Naive thymus-derived CD8-positive, alpha-beta T cell (primary cell): Measurements from ENCODE around the gene CD58. TPM values are rescaled to one million over a fixed set of nuclear protein-coding genes. Genes with fewer than 3 reads are reported as not detected.
"Not testable (repeated sequence)": the region's sequence is repeated elsewhere in the genome, so short reads cannot be mapped to it uniquely, and the experiment has no call there.

Source experiments
- ATAC-seq, 2 donors: fragments of 150-1000 bp; cut with Tn5 transposase in 1 of 2; sonication (Bioruptor Pico), chemical (Tn5 transposase) in 1 of 2; 1 replicate in 1 of 2; 2 replicates in 1 of 2; pipeline ENCODE4 v1.10.0; 2021; ENCODE audit warnings: mild to moderate bottlenecking in 2 of 2, moderate library complexity in 2 of 2
- POLR2A ChIA-PET: fragments of 350-600 bp; sonication (Branson Sonifier 250); formaldehyde crosslinking; loops from one replicate; lab custom pipeline; 2021; ENCODE audit warnings: antibody characterized with exemption; lab: Charles Lee
- DNase-seq, 10 donors: peaks; one replicate each; pipeline versions ENCODE4 v3.0.0 to v3.0.0-alpha.2; 2020 to 2022
- H3K27ac Mint-ChIP-seq, 10 donors: one replicate each; pipeline ENCODE4 v1.8.0; 2020 to 2022; ENCODE audit warnings: mild to moderate bottlenecking in 10 of 10, mixed read lengths in 10 of 10, moderate library complexity in 4 of 10, inconsistent platforms in 1 of 10
- H3K27me3 Mint-ChIP-seq, 5 donors: one replicate each; pipeline ENCODE4 v1.8.0; 2021 to 2022; ENCODE audit warnings: mixed read lengths in 5 of 5
- H3K36me3 Mint-ChIP-seq, 3 donors: one replicate each; pipeline ENCODE4 v1.8.0; 2020 to 2022; ENCODE audit warnings: mixed read lengths in 3 of 3, mild to moderate bottlenecking in 2 of 3, inconsistent platforms in 1 of 3
- H3K4me1 Mint-ChIP-seq, 4 donors: one replicate each; pipeline ENCODE4 v1.8.0; 2021 to 2022; ENCODE audit warnings: mixed read lengths in 4 of 4
- H3K4me3 Mint-ChIP-seq, 10 donors: one replicate each; pipeline ENCODE4 v1.8.0; 2020 to 2022; ENCODE audit warnings: mild to moderate bottlenecking in 10 of 10, mixed read lengths in 10 of 10, moderate library complexity in 6 of 10, inconsistent platforms in 1 of 10
- H3K9me3 Mint-ChIP-seq, 9 donors: one replicate each; pipeline ENCODE4 v1.8.0; 2020 to 2022; ENCODE audit warnings: mixed read lengths in 9 of 9, mild to moderate bottlenecking in 3 of 9, inconsistent platforms in 1 of 9, moderate library complexity in 1 of 9
- polyA plus RNA-seq, 3 donors: library from polyadenylated mRNA; unstranded; fragments of 300-500 nt; fragmentation: Illumina TruSeq; gene quantifications; one replicate each; pipeline ENCODE4 v1.2.3, GENCODE V29; 2021
- total RNA-seq, 8 experiments: library from RNA in 2 of 8; stranded (reverse) in 2 of 8; gene quantifications; one replicate each; pipeline ENCODE4 v1.2.3 and lab custom pipeline; 2021 to 2026

Gene CD58
- total and polyA plus RNA-seq, 5 experiments from 2014 or later: 1.7 to 16.0 (median 4.8) TPM

GRCh38 chr1:116599369-116599768 is 28.5 kb upstream of the CD58 start:
- POLR2A ChIA-PET, H3K36me3 Mint-ChIP-seq, H3K9me3 Mint-ChIP-seq, H3K4me3 Mint-ChIP-seq, DNase-seq, H3K27ac Mint-ChIP-seq, ATAC-seq: not testable (repeated sequence)
- Mint-ChIP-seq H3K27me3 (peaks cover 0 to 27% (median 9%) of the 10 kb centered on the region in 5 donors), H3K4me1 (peaks cover 3 to 12% (median 7%) of the 10 kb centered on the region in 4 donors)

GRCh38 chr1:116598420-116599036 is 27.7 kb upstream of the CD58 start:
- H3K36me3 Mint-ChIP-seq, H3K4me3 Mint-ChIP-seq, POLR2A ChIA-PET, DNase-seq, H3K9me3 Mint-ChIP-seq, ATAC-seq: not testable (repeated sequence)
- H3K27ac Mint-ChIP-seq: peak overlapping the region in 1 of 10 donors; percentile 69
- H3K4me1 Mint-ChIP-seq: peaks cover 3 to 12% (median 7%) of the 10 kb centered on the region in 4 donors
- peaks cover 0 to 23% (median 9%) of the 10 kb centered on the region in 5 donors for H3K27me3 Mint-ChIP-seq

- POLR2A ChIA-PET: not testable (repeated sequence)
These were observed 26.6 kb upstream of the CD58 start for GRCh38 chr1:116597388-116597787.

DNA sequence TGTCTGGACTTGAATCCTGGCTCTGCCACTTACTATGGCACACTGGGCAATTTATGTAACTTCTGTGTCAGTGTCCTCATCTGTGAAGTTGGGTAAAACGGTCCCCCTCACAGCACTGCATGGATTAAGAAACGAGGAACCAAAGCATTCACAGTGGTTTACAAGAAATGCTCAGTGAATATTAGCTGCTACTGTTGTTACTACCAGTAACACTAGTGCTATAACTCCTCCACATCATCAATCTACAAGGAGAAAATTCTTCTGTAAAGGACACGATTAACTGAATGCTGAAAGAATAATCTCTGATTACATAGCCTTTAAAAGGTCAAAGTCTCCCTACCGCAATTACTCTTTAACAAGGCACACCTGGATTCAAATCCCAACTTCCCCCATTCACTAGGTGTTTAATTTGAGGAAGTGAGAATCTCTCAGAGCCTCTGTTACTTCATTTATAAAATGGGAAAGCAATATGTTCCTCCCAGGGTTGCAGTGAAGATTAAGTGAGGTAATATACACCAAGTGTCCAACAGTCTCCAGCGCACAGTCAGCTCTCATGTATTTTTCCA is 26.0 kb upstream of the CD58 start:
- ATAC-seq, DNase-seq, H3K9me3 Mint-ChIP-seq, POLR2A ChIA-PET, H3K4me3 Mint-ChIP-seq, H3K27ac Mint-ChIP-seq, H3K36me3 Mint-ChIP-seq: not testable (repeated sequence)
- Mint-ChIP-seq H3K4me1 (peaks cover 3 to 12% (median 7%) of the 10 kb centered on the region in 4 donors), H3K27me3 (peaks cover 0 to 22% (median 5%) of the 10 kb centered on the region in 5 donors)

More at GRCh38 chr1:116597388-116597787, 26.6 kb upstream of the CD58 start:
- H3K27ac Mint-ChIP-seq, H3K4me3 Mint-ChIP-seq, DNase-seq, H3K9me3 Mint-ChIP-seq, ATAC-seq, H3K36me3 Mint-ChIP-seq: not testable (repeated sequence)
- H3K4me1 Mint-ChIP-seq: peaks cover 3 to 12% (median 7%) of the 10 kb centered on the region in 4 donors
- H3K27me3 Mint-ChIP-seq: peaks cover 0 to 22% (median 5%) of the 10 kb centered on the region in 5 donors

DNA sequence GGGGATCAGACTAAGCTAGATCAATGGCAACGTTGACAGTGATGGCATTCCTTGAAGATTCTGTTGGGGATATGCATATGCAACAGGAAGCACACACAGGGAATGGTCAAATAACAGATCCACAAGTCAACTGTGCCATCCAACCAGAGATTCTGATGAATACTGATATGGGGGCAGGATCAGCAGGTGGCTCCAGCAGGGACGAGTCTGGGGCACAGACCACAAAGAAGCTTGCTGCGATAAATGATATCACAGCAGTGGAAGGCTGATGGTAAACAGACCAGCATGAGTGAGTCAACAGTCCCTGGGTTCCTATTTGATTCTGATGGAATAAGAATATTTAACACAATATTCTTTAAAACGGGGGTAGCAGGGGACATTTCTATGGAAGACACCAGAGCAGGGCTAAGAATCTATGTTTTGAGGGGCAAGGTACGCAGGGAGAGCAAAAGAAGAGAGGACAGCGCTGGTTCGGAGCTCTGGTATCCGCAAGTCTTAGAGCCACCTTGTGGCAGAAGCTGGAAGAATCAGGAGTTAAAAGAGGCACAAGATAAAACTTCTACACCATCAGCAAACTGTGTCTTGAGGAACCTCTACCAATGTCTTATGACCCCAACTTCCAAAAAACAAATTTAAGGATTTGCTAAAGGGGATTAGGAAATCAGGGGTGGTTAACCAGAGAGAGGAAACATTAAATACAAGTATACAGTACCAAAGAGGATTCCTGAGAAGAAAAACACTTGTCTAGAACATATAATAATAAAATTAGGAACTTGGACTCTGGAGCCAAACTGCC is 25.3 kb upstream of the CD58 start:
- DNase-seq: peak in 6 of 10 donors; percentile 7 to 49 (median 38)
- POLR2A ChIA-PET, H3K27ac Mint-ChIP-seq: not testable (repeated sequence)

DNA sequence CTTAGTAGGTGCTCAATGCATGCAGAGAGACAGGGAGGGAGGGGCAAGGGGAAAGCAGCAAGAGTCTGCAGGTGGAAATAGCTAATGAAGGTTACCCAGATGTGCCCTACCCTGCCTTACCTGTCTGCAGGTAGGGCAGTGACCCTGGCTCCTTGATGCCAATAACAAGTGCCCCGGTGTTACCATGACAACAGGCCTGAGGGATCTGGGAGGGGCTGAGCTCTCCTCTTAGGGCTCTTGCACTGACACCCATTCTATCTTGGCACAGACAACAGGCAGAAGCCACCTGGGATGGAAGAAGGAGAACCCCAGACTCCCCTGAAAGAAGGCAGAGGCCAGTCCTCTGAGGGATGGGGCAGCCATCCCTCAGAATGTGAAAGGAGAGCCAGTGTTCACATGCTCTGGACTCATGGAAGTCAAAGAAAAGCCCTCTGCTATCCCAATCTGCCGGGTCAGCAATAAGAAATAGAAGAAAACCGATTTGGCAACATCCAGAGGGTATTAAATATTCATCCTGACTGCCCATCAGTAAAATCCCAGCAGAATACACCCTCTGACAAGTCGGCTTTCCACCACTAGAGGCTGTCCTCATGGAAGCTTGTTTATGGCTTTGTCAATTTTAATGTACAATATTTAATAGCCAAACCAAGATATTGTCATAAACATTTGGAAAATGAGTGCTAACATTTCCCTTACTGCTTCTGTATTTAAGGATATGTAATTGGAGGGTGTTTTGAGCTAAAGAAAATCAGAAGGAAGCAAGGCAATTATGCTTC is 24.4 kb upstream of the CD58 start:
- POLR2A ChIA-PET, DNase-seq, ATAC-seq, H3K9me3 Mint-ChIP-seq, H3K36me3 Mint-ChIP-seq: not testable (repeated sequence)
- Mint-ChIP-seq H3K27ac (peak overlapping the region in 1 of 10 donors; percentile 49), H3K4me1 (peaks cover 3 to 12% (median 7%) of the 10 kb centered on the region in 4 donors), H3K4me3 (peak overlapping the region in 4 of 10 donors; percentile 15 to 50 (median 31)), H3K27me3 (peaks cover 0 to 22% (median 5%) of the 10 kb centered on the region in 5 donors)

More for the DNA sequence above, 25.3 kb upstream of the CD58 start:
- H3K4me3 Mint-ChIP-seq: peak overlapping the region; percentile 8 to 65 (median 54)
- peaks cover 3 to 12% (median 7%) of the 10 kb centered on the region in 4 donors for H3K4me1 Mint-ChIP-seq
- H3K27me3 Mint-ChIP-seq: peaks cover 0 to 22% (median 5%) of the 10 kb centered on the region in 5 donors
- peak; percentile 76 to 82 for ATAC-seq
- not testable (repeated sequence) for H3K36me3 Mint-ChIP-seq, H3K9me3 Mint-ChIP-seq

GRCh38 chr1:116593977-116594376 is 23.2 kb upstream of the CD58 start:
- Mint-ChIP-seq H3K27me3 (peaks cover 0 to 29% (median 3%) of the 10 kb centered on the region in 5 donors), H3K4me1 (peaks cover 3 to 12% (median 7%) of the 10 kb centered on the region in 4 donors)
- H3K36me3 Mint-ChIP-seq, DNase-seq, H3K9me3 Mint-ChIP-seq, ATAC-seq, H3K27ac Mint-ChIP-seq, H3K4me3 Mint-ChIP-seq, POLR2A ChIA-PET: not testable (repeated sequence)

GRCh38 chr1:116593401-116593800 is 22.6 kb upstream of the CD58 start:
- H3K4me3 Mint-ChIP-seq, POLR2A ChIA-PET, ATAC-seq, H3K9me3 Mint-ChIP-seq, DNase-seq, H3K36me3 Mint-ChIP-seq, H3K27ac Mint-ChIP-seq: not testable (repeated sequence)
- Mint-ChIP-seq H3K4me1 (peaks cover 3 to 12% (median 7%) of the 10 kb centered on the region in 4 donors), H3K27me3 (peaks cover 0 to 29% (median 3%) of the 10 kb centered on the region in 5 donors)

DNA sequence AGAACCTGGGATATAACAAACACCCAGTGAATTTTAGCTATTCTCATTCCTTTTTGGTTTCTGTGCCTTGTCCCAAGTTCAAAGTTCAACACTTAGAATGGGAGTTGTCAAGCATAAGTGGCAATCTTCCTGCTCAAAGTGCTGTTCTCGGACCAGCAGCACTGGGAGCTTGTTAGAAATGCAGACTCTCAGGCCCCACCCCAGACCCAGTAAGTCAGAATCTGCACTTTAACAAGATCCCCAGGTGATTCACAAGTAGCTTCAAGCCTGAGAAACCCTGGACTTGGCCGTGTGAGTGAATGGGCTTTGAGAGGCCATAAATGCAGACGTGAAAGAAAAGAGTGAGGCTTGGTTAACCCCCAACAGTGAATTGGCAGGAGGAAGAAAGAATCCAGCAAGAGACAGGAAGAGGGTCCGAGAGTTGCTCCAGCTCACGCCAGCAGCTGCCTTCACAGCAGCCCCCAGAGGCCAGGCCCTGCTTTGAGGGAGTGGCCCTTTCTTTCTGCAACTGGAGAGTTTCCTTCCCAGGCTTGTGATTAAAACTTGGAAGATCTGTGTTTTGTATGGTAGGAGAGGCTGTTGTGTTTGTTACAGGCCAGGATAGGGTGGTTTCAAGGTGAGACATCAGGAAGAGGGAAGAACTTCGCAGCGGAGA is 21.3 kb upstream of the CD58 start:
- ATAC-seq, POLR2A ChIA-PET, DNase-seq, H3K9me3 Mint-ChIP-seq, H3K36me3 Mint-ChIP-seq, H3K27ac Mint-ChIP-seq, H3K4me3 Mint-ChIP-seq: not testable (repeated sequence)
- H3K27me3 Mint-ChIP-seq: peaks cover 0 to 29% (median 4%) of the 10 kb centered on the region in 5 donors
- H3K4me1 Mint-ChIP-seq: peaks cover 3 to 16% (median 11%) of the 10 kb centered on the region in 4 donors

- ATAC-seq, DNase-seq, H3K36me3 Mint-ChIP-seq, H3K27ac Mint-ChIP-seq, H3K4me3 Mint-ChIP-seq, POLR2A ChIA-PET, H3K9me3 Mint-ChIP-seq: not testable (repeated sequence)
- peaks cover 0 to 25% (median 4%) of the 10 kb centered on the region in 5 donors for H3K27me3 Mint-ChIP-seq
- peaks cover 2 to 14% (median 10%) of the 10 kb centered on the region in 4 donors for H3K4me1 Mint-ChIP-seq
These were observed 20.5 kb upstream of the CD58 start for GRCh38 chr1:116591006-116591950.
